Measurements from ENCODE around the gene GPSM3. TPM values are rescaled to one million over a fixed set of nuclear protein-coding genes. Genes with fewer than 3 reads are reported as not detected.
"Not testable (repeated sequence)": the region's sequence is repeated elsewhere in the genome, so short reads cannot be mapped to it uniquely, and the experiment has no call there.

GPSM3 gene
- polyA plus RNA-seq, 1 donor (not counting 4 experiments of a cell fraction or from before 2014, with no cell fraction given): 3.6 TPM

DNA sequence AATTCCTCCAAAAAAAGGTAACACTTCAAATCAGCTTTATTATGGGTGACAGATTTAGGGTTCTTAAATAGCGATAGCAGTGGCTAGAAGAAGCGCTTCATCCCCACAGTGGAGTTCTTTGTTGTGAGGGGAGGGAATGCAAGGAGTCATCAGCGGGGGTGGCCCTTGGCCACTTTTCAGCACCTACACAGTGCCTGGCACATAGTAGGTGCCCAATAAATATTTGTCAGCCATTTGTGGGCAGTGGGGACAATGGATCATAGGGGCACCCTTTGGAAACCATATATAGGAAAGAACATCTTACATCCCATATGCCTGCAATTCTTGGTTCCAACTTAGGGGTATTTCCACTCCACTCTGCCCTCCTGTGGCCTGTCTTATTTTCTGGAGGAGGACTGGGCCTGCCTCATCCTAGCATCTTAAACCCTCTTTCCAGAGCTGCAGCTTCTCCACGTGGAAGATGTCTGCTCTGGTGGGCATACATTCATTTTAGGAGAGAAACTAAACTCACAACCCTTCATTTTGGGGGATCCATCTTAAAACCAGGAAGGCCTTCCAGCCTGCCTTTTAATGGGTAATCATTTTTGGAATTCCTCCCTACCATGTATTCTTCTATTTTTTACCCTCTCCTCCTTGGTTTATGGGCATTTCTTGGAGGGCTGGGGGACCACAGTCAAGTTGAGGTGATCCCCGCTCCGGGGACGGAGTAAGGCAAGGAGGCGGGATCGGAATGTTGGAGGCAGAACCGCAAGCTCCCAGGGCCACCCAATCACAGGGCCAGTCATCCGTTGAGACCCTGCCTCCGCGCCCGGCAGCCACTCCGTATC is 2.6 kb upstream of the GPSM3 start:
- H3K9me3 ChIP-seq (ENCODE audit: control insufficient read depth, low read depth, low read length): no peaks in the 10 kb centered on the region
- DNase-seq (ENCODE audit: low read depth, low spot score) (no peak), FAIRE-seq (peak; percentile 55)
- peak overlapping the region; percentile 64 for H3K9ac ChIP-seq (ENCODE audit: control insufficient read depth, extremely low read depth, insufficient read depth, low read length)
- no peaks in the 10 kb centered on the region for H3K36me3 ChIP-seq (ENCODE audit: control insufficient read depth in 2 of 2, extremely low read depth in 1 of 2, insufficient read depth in 2 of 2, low read length in 2 of 2)
- H3K4me3 ChIP-seq (ENCODE audit: control insufficient read depth in 2 of 3, extremely low read depth in 1 of 3, insufficient read depth in 2 of 3, low read depth in 1 of 3, low read length in 3 of 3): peak overlapping the region; percentile 28 to 73 (median 55)
- no peaks in the 10 kb centered on the region for H3K27me3 ChIP-seq (ENCODE audit: control insufficient read depth, extremely low read depth, insufficient read depth, low read length)
- H2AFZ ChIP-seq (ENCODE audit: control insufficient read depth, low read length): peak overlapping the region; percentile 14
- peak overlapping the region; percentile 66 for H3K27ac ChIP-seq (ENCODE audit: control insufficient read depth, insufficient read depth, low read length)
- H3K79me2 ChIP-seq (ENCODE audit: control insufficient read depth, insufficient read depth, low read length): no peaks in the 10 kb centered on the region
- TF ChIP-seq EZH2 (IDR thresholded peaks at IDR 0.05; ENCODE audit: low read length): no peak
- TF ChIP-seq, protein P1, sequence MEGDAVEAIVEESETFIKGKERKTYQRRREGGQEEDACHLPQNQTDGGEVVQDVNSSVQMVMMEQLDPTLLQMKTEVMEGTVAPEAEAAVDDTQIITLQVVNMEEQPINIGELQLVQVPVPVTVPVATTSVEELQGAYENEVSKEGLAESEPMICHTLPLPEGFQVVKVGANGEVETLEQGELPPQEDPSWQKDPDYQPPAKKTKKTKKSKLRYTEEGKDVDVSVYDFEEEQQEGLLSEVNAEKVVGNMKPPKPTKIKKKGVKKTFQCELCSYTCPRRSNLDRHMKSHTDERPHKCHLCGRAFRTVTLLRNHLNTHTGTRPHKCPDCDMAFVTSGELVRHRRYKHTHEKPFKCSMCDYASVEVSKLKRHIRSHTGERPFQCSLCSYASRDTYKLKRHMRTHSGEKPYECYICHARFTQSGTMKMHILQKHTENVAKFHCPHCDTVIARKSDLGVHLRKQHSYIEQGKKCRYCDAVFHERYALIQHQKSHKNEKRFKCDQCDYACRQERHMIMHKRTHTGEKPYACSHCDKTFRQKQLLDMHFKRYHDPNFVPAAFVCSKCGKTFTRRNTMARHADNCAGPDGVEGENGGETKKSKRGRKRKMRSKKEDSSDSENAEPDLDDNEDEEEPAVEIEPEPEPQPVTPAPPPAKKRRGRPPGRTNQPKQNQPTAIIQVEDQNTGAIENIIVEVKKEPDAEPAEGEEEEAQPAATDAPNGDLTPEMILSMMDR (optimal IDR thresholded peaks at IDR 0.05 in 1 of 3, IDR thresholded peaks at IDR 0.05 in 1 of 3, conservative IDR thresholded peaks at IDR 0.05 in 1 of 3; ENCODE audit: extremely low read depth in 1 of 3, insufficient read depth in 2 of 3, low read length in 3 of 3): peak; percentile 54 to 76 (median 63)
- dilution Hi-C loops (cut with MboI; ENCODE audit: extremely low pct_ligation_motif_present, low sequenced_read_pairs): no loop called here
- peaks cover 30% of the 10 kb centered on the region for H3K4me1 ChIP-seq (ENCODE audit: control insufficient read depth, extremely low read depth, insufficient read depth, low read length)
- peak overlapping the region; percentile 75 for H3K4me2 ChIP-seq (ENCODE audit: control insufficient read depth, extremely low read depth, insufficient read depth, low read depth, low read length)
- H3K9me1 ChIP-seq (ENCODE audit: control insufficient read depth, extremely low read depth, insufficient read depth, low read length): no peaks in the 10 kb centered on the region
- H4K20me1 ChIP-seq (ENCODE audit: control insufficient read depth, extremely low read depth, insufficient read depth, low read length): no peaks in the 10 kb centered on the region

DNA sequence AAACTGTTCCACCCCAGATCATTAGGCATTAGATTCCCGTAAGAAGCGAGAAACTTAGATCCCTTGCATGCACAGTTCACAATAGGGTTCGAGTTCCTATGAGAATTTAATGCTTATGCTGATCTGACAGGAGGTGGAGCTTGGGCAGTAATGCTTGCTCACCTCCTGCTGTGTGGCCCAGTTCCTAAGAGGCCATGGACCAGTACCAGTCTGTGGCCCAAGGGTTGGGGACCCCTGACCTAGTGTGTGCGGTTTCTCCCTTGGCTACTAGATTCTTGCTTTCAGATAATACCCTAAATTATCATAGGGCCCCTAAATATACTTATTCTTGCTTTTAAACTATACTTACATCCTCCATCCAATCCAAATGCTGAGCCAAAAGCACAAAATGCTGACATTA is 1.9 kb upstream of the GPSM3 start:
- Histone ChIP-seq H3K9ac (ENCODE audit: control insufficient read depth, extremely low read depth, insufficient read depth, low read length) (no peak overlapping the region), H3K4me2 (ENCODE audit: control insufficient read depth, extremely low read depth, insufficient read depth, low read depth, low read length) (peak overlapping the region; percentile 75), H3K9me3 (ENCODE audit: control insufficient read depth, low read depth, low read length) (no peaks in the 10 kb centered on the region), H4K20me1 (ENCODE audit: control insufficient read depth, extremely low read depth, insufficient read depth, low read length) (no peaks in the 10 kb centered on the region), H3K27me3 (ENCODE audit: control insufficient read depth, extremely low read depth, insufficient read depth, low read length) (no peaks in the 10 kb centered on the region), H3K79me2 (ENCODE audit: control insufficient read depth, insufficient read depth, low read length) (peaks cover 2% of the 10 kb centered on the region), H3K9me1 (ENCODE audit: control insufficient read depth, extremely low read depth, insufficient read depth, low read length) (no peaks in the 10 kb centered on the region), H3K36me3 (ENCODE audit: control insufficient read depth in 2 of 2, extremely low read depth in 1 of 2, insufficient read depth in 2 of 2, low read length in 2 of 2) (no peaks in the 10 kb centered on the region), H3K4me1 (ENCODE audit: control insufficient read depth, extremely low read depth, insufficient read depth, low read length) (peaks cover 30% of the 10 kb centered on the region), H2AFZ (ENCODE audit: control insufficient read depth, low read length) (no peak overlapping the region), H3K27ac (ENCODE audit: control insufficient read depth, insufficient read depth, low read length) (no peak overlapping the region), H3K4me3 (ENCODE audit: control insufficient read depth in 2 of 3, extremely low read depth in 1 of 3, insufficient read depth in 2 of 3, low read depth in 1 of 3, low read length in 3 of 3) (no peak overlapping the region)
- no peak for FAIRE-seq
- no peak for DNase-seq (ENCODE audit: low read depth, low spot score)
- dilution Hi-C loops (cut with MboI; ENCODE audit: extremely low pct_ligation_motif_present, low sequenced_read_pairs): no loop called here
- TF ChIP-seq EZH2 (IDR thresholded peaks at IDR 0.05; ENCODE audit: low read length): no peak
- TF ChIP-seq, protein P1 (optimal IDR thresholded peaks at IDR 0.05 in 1 of 3, IDR thresholded peaks at IDR 0.05 in 1 of 3, conservative IDR thresholded peaks at IDR 0.05 in 1 of 3; ENCODE audit: extremely low read depth in 1 of 3, insufficient read depth in 2 of 3, low read length in 3 of 3): no peak

DNA sequence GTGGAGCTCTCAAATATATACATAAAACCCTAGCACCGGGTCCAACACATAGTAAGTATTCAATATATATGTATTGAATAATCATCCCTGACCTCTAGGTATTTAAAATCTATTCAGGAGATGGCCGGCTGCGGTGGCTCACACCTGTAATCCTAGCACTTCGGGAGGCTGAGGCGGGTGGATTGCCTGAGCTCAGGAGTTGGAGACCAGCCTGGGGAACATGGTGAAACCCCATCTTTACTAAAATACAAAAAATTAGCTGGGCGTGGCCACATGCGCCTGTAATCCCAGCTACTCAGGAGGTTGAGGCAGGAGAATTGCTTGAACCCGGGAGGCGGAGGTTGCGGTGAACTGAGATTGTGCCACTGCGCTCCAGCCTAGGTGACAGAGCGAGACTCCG is 653 bp upstream of the GPSM3 start:
- DNase-seq (ENCODE audit: low read depth, low spot score); H3K27ac ChIP-seq (ENCODE audit: control insufficient read depth, insufficient read depth, low read length); H3K9me1 ChIP-seq (ENCODE audit: control insufficient read depth, extremely low read depth, insufficient read depth, low read length); H3K36me3 ChIP-seq (ENCODE audit: control insufficient read depth in 2 of 2, extremely low read depth in 1 of 2, insufficient read depth in 2 of 2, low read length in 2 of 2); H3K9me3 ChIP-seq (ENCODE audit: control insufficient read depth, low read depth, low read length); dilution Hi-C loops (cut with MboI; ENCODE audit: extremely low pct_ligation_motif_present, low sequenced_read_pairs); H3K27me3 ChIP-seq (ENCODE audit: control insufficient read depth, extremely low read depth, insufficient read depth, low read length); H3K4me3 ChIP-seq (ENCODE audit: control insufficient read depth in 2 of 3, extremely low read depth in 1 of 3, insufficient read depth in 2 of 3, low read depth in 1 of 3, low read length in 3 of 3); FAIRE-seq; H4K20me1 ChIP-seq (ENCODE audit: control insufficient read depth, extremely low read depth, insufficient read depth, low read length): not testable (repeated sequence)
- Histone ChIP-seq H3K4me2 (ENCODE audit: control insufficient read depth, extremely low read depth, insufficient read depth, low read depth, low read length) (peak overlapping the region; percentile 71), H3K79me2 (ENCODE audit: control insufficient read depth, insufficient read depth, low read length) (peaks cover 10% of the 10 kb centered on the region), H3K9ac (ENCODE audit: control insufficient read depth, extremely low read depth, insufficient read depth, low read length) (peak overlapping the region; percentile 33), H3K4me1 (ENCODE audit: control insufficient read depth, extremely low read depth, insufficient read depth, low read length) (peaks cover 33% of the 10 kb centered on the region), H2AFZ (ENCODE audit: control insufficient read depth, low read length) (peak overlapping the region; percentile 83)
